ENCODE results near the gene SPATA6L. TPM values are rescaled to one million over a fixed set of nuclear protein-coding genes. Genes with fewer than 3 reads are reported as not detected.
A peak's percentile ranks its signal among the peaks of the same experiment; 100 is the strongest.

Gene SPATA6L
- total RNA-seq, 3 donors from 2014 or later (not counting 1 experiment from before 2014, with no cell fraction given), result 2.0 to 4.7 (median 4.3) TPM

GRCh38 chr9:4630836-4631235 lies 35.4 kb downstream of the SPATA6L start:
- TF ChIP-seq CTCF (IDR thresholded peaks at IDR 0.05), result no peak
- Mint-ChIP-seq H3K9me3 (no peaks in the 10 kb centered on the region), H3K27ac (no peak overlapping the region), H3K4me3 (no peak overlapping the region), H3K36me3 (no peaks in the 10 kb centered on the region), H3K4me1 (no peaks in the 10 kb centered on the region), H3K27me3 (ENCODE audit: low read depth in 2 of 2) (peaks cover 2 to 26% of the 10 kb centered on the region in 2 donors)
- ATAC-seq, result no peak
- Histone ChIP-seq H3K4me1 (ENCODE audit: control insufficient read depth, insufficient read depth, low read length) (no peaks in the 10 kb centered on the region), H3K4me3 (ENCODE audit: low read length) (no peak overlapping the region), H3K36me3 (ENCODE audit: control insufficient read depth, insufficient read depth, low read length) (no peaks in the 10 kb centered on the region), H3K27ac (ENCODE audit: low read length) (no peak overlapping the region), H3K27me3 (ENCODE audit: control insufficient read depth, insufficient read depth, low read length) (no peaks in the 10 kb centered on the region), H3K9me3 (ENCODE audit: control insufficient read depth, insufficient read depth, low read length) (no peaks in the 10 kb centered on the region)
- WGBS (ENCODE audit: insufficient coverage), result 25% methylated on average over 1 of the region's 2 CpGs
- intact Hi-C loops (cut with micrococcal nuclease), result no loop called here
- DNase-seq, result peak in 1 of 2 donors; percentile 16

DNA sequence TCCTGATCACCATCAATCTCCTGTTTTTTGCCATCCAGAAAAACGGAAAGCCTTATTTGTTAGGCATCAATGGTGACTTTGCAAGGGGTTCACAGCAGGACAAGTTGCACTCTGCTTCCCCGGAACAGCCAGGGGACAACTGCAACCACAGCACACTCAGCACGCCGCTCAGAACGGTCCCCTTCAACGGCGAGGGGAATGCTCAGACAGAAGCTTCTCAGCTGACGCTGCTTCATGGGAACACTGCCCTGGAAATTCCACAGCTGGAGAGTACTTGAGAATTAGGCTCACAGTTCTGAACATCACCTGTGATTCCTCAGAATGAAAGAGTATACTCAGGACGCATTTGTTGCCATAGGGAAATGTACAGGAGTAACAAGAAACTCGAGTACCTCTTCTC lies 44.3 kb downstream of the SPATA6L start:
- DNase-seq (no peak), ATAC-seq (no peak)
- H3K4me3 ChIP-seq (ENCODE audit: low read length), result no peak overlapping the region
- no peaks in the 10 kb centered on the region for H3K36me3 Mint-ChIP-seq
- no peaks in the 10 kb centered on the region for H3K9me3 ChIP-seq (ENCODE audit: control insufficient read depth, insufficient read depth, low read length)
- no peak overlapping the region for H3K27ac Mint-ChIP-seq
- H3K36me3 ChIP-seq (ENCODE audit: control insufficient read depth, insufficient read depth, low read length), result no peaks in the 10 kb centered on the region
- peaks cover 14 to 15% of the 10 kb centered on the region in 2 donors for H3K4me1 Mint-ChIP-seq
- no peak overlapping the region for H3K27ac ChIP-seq (ENCODE audit: low read length)
- no peaks in the 10 kb centered on the region for H3K27me3 ChIP-seq (ENCODE audit: control insufficient read depth, insufficient read depth, low read length)
- peaks cover 8% of the 10 kb centered on the region for H3K4me1 ChIP-seq (ENCODE audit: control insufficient read depth, insufficient read depth, low read length)
- no peak for TF ChIP-seq CTCF (IDR thresholded peaks at IDR 0.05)
- intact Hi-C loops (cut with micrococcal nuclease), result no loop called here
- no peaks in the 10 kb centered on the region for H3K9me3 Mint-ChIP-seq
- WGBS (ENCODE audit: insufficient coverage), result 87% methylated on average over 10 of the region's 10 CpGs
- no peak overlapping the region for H3K4me3 Mint-ChIP-seq
- no peaks in the 10 kb centered on the region for H3K27me3 Mint-ChIP-seq (ENCODE audit: low read depth in 2 of 2)

GRCh38 chr9:4620881-4621555 lies 45.3 kb downstream of the SPATA6L start:
- DNase-seq (no peak), ATAC-seq (no peak)
- Mint-ChIP-seq H3K36me3 (no peaks in the 10 kb centered on the region), H3K4me1 (peaks cover 14 to 15% of the 10 kb centered on the region in 2 donors), H3K9me3 (no peaks in the 10 kb centered on the region), H3K27ac (no peak overlapping the region), H3K27me3 (ENCODE audit: low read depth in 2 of 2) (no peaks in the 10 kb centered on the region), H3K4me3 (no peak overlapping the region)
- 79% methylated on average over 2 of the region's 2 CpGs for WGBS (ENCODE audit: insufficient coverage)
- Histone ChIP-seq H3K27me3 (ENCODE audit: control insufficient read depth, insufficient read depth, low read length) (no peaks in the 10 kb centered on the region), H3K4me1 (ENCODE audit: control insufficient read depth, insufficient read depth, low read length) (peaks cover 8% of the 10 kb centered on the region), H3K9me3 (ENCODE audit: control insufficient read depth, insufficient read depth, low read length) (no peaks in the 10 kb centered on the region), H3K36me3 (ENCODE audit: control insufficient read depth, insufficient read depth, low read length) (no peaks in the 10 kb centered on the region), H3K27ac (ENCODE audit: low read length) (no peak overlapping the region), H3K4me3 (ENCODE audit: low read length) (no peak overlapping the region)
- TF ChIP-seq CTCF (IDR thresholded peaks at IDR 0.05), result no peak
- intact Hi-C loops (cut with micrococcal nuclease), result no loop called here
